GM18502 (cell line): ENCODE data around the gene FUT7.

ENCODE experiments used
- ATAC-seq: cut with Tn5 transposase; IDR thresholded peaks from one replicate; pipeline ENCODE4 v1.9.1; 2021; ENCODE audit warnings: mild to moderate bottlenecking; ENCODE audit not compliant: unreplicated experiment, poor library complexity

The FUT7 gene

GRCh38 chr9:137051145-137051724 is 19.3 kb upstream of the FUT7 start:
- no peak for ATAC-seq

DNA sequence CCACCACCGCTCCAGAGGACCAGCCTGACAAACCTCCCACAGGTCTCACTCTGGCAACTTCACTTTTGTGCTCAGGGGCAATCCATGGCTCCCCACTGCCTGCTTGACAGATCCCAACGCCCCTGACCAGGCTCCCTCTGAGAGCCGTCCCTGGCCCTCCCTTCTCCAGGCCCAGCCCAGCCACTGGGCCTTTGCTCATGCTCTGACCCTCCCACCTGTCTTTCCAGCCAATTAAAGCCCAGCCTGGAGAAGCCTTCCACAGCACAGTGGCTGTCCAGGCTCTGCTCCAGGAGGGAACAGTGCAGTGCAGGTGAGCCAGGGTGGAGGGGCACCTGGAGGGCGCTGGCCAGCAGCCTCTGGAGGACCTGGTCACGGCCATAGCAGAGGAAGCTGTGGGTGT is 18.7 kb upstream of the FUT7 start:
- ATAC-seq: no peak

DNA sequence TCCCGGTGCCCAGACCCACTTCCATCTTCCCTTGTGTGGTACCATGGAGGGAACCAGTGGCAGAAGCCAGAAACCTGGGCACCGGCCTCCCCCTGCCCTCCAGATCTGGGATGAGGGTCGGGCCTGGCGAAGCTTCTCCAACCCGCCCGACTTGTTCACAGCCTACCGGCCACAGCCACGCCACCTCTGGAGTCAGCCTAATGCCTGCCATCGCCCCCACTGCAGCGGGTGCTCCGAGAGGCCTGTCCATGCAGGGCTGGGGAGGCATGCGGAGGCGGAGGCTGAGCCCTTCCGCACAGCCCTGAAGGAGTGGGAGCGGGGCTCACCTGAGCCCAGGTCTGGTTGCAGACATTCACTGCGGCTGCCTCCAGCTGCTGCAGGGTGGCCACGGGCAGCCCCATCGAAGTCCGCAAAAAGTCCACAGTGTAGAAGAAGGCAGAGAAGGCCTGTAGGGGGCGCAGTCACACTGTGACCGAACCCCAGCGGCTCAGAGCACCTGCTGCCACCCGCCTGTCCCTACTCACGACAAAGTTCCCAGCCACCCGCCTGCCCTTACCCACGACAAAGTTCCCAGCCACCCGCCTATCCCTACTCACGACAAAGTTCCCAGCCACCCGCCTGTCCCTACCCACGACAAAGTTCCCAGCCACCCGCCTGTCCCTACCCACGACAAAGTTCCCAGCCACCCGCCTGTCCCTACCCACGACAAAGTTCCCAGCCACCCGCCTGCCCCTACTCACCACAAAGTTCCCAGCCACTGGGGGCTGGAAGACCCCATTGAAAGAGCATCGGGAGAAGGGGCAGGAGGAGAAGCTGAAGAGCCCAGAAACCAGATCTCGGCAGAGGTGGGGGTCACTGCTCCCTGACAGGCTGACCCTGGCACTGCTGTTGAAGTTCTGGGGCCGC is 17.9 kb upstream of the FUT7 start:
- no peak for ATAC-seq

DNA sequence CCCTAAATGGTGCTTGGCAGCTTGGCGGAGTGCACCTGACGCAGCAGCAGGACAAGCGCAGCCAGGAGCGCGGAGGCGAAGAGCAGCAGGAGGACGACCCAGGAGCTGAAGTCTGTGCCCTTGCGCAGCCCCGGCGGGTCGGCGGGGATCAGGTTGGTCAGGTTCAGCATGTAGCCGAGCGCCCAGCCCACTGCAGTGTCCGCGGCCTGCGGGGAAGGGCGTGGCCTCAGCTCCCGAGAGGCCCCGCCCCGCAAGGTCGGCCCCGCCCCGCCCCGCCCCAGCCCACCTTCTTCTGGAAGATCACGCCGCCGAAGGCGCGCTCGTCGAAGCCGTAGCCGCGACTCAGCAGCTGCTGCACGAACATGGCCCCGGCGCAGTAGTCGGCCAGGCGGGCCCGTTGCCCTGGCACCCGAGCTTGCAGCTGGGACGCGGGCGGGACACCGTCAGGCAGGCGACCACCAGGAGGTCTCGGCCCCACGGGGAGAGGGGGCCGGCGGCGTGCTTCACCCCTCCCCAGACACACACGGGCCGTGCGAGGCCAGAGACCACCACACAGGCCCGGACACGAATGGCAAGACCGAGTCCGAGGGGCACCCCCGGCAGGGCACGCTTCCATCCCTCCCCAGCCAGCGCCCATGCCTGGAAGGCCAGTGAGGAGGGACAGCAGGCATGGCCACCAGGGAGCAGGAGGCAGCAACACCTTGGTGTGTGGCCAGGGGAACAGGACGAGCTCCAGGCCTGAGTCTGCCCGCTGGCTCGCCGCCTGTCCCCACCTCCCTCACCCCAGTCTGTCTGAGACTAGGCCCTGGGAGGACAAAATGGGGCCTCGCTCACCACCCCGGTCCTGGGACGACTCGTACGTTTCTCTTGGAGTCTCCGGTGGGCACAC is 17.0 kb upstream of the FUT7 start:
- no peak for ATAC-seq

DNA sequence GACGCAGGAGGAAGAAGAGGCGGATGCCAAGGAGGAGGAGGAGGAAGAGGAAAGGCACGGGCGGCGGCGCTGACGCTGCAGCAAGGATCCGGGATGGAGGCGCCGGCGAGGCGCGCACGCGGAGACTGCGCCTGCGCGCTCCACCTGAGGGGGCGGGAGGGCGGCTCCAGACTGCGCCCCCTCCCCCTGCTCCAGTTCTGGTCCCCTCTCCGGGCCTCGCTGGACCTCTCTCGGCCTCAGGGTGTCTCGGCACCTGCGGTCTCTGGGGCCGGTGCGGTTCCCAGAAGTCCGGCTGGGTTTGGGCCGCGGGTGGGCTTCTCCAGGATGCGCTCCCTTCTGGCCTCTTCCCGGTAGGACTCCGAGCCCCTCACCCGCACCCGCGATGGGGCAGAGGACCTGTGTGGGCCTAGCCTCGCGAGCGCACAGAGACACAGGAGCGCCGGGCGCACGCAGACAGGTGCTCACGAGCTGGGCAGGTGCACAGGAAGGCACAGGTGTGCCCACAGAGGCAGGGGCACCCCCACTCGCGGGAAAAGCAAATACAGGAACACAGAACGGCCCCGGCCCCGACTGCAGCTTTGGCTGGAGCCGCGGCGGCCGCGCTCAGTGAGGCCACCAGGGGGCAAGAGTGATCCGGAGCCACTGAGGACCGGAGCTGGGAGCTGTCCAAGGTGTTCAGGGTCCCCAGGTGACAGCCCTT is 14.3 kb upstream of the FUT7 start, which contains the start of gene NPDC1:
NPDC1 (minus strand) TSS at position 90 of the 700 bp plus-strand sequence. CDS start 188 bp downstream, outside the sequence.
- peak; percentile 50 for ATAC-seq

DNA sequence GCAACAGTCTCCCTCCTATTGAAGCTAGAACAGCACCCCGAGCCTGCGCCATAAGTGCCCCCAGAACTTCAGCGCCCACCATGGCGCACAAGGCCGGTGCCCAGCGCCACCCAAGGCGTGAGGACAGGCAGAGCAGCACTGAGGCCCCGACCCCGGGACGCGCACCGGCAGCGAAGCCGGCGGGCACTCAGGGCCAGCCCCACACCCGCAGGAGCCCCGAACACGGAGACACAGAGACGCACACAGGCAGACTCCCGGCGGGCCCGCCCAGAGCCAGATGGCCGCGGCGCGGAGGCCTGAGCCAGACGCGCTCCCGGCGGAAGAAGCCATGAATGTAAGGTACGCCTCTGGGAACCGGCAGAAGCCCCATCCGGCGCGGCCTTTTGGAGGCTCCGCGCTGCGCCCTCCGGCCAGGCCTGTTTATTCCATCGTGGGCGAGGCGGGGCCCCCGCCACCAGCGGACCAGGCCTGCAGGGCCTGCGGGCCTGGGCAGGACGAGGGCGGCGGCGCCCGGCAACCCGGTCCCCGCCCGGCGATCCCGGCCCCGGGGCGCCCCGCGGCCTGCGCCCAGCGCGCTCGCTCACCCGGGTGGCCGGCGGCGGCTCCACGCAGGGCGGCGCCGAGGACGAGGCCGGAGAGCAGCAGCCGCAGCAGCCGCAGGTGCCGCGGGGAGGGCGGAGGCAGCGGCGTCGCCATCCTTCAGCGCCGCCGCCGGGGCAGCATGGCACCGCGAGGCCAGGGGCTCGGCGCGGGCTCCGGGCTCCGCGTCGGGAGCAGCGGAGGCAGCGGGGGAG is 13.6 kb upstream of the FUT7 start:
- no peak for ATAC-seq

- ATAC-seq: no peak
These were observed 12.8 kb upstream of the FUT7 start for GRCh38 chr9:137044502-137045177.

- no peak for ATAC-seq
These were observed 12.1 kb upstream of the FUT7 start for GRCh38 chr9:137044037-137044436.

DNA sequence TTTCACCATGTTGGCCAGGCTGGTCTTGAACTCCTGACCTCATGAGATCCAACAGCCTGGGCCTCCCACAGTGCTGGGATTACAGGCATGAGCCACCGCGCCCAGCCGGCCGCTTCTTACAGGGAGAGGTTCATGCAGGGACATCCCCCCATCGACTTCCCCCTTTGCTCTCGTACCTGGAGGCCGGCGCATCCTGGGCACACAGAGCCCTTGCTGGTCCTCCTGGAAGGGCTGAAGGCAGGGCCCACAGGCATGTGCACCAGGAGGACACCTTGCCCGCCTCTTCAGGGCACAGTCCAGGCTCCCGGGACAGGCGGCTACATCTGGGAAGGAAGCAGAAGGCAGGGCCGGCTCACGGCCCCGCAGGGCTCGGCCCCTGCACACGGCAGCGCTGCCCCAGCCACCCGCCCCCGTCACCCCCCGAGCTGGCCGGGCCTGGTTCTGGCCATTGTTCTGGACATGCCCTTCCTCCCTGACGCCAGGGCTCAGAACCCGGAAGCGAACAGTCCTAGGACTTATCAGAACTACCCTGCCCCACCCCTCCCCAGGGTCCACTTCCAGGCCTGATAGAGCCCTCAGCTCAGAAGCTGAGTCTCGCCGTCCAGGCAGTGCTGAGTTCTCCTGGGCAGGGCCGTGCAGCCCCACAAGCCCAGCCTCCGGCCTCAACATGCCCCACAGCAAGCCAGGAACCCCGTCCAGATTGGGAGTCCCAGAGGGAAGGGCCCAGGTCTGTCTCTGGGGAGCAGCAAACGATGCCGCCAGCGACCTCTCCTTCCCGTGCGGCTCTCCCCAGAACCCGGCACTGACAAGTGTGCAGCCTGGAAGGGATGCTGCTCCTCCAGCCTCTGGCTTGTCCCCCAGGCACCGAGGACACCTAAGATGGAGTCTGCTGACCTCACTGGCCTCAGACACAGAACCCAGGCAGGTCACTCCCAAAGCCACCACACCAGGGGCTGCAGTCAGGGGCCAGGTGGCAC is 11.2 kb upstream of the FUT7 start:
- ATAC-seq: no peak

DNA sequence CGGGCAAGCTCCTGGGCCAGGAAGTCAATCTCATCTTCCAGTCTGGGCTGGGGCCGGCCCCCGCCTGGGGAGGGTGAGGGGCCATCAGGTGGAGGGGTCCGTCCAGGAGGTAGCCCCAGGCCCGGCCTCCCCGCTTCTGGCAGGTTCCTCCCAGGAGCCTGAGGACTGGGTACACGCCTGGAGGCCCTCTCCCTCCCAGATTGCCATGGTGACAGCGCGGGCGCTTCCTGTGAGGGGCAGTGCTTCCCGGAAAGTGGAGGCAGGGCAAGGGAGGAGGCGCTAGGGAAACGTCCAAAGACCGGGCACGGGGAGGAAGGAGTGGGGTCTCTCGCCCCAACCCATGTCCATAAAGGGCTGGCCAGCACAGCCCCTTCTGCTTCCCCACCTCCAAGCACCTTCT is 9.2 kb upstream of the FUT7 start:
- ATAC-seq: no peak

GRCh38 chr9:137040568-137040967 is 8.7 kb upstream of the FUT7 start:
- no peak for ATAC-seq

- no peak for ATAC-seq
These were observed 7.9 kb upstream of the FUT7 start for GRCh38 chr9:137039611-137040366.

GRCh38 chr9:137038916-137039315 is 7.0 kb upstream of the FUT7 start:
- ATAC-seq: no peak

DNA sequence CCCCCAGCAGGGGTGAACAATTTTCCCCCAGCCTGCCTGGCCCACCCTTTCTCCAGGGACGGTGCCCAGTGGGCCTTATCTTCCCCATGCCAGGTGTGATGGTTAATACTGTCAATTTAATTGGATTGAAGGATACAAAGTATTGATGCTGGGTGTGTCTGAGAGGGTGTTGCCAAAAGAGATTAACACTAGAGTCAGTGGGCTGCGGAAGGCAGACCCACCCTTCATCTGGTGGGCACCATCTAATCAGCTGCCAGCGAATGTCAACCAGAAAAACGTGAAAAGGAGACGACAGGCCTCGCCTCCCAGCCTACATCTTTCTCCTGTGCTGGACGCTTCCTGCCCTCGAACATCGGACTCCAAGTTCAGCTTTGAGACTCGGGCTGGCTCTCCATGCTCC is 5.6 kb upstream of the FUT7 start:
- ATAC-seq: no peak

- ATAC-seq: no peak
These were observed 5.1 kb upstream of the FUT7 start for GRCh38 chr9:137037035-137037434.

DNA sequence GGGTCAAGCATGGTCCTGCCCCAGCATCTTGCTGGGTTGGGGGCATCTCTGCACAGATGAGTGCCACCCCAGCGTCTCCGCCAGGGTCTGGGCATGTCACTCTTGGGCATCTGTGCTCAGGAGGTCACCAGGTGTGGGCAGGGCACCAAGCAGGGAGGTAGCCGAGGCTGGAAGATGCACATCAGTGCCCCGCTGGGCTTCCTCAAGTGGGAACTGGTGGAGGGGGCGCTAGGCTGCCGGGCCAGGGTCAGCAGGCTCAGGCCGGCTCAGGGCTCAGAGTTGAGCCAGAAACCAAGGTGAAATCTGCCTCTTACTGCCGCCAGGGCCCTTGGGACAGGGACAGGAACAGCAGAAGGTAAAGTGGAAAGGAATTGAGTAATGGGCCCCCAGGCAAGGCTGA is 4.0 kb upstream of the FUT7 start:
- no peak for ATAC-seq

GRCh38 chr9:137035507-137035834 is 3.6 kb upstream of the FUT7 start:
- no peak for ATAC-seq
